ENCODE measurements around the gene STARD3.
A peak's percentile ranks its signal among the peaks of the same experiment; 100 is the strongest.

STARD3 gene

DNA sequence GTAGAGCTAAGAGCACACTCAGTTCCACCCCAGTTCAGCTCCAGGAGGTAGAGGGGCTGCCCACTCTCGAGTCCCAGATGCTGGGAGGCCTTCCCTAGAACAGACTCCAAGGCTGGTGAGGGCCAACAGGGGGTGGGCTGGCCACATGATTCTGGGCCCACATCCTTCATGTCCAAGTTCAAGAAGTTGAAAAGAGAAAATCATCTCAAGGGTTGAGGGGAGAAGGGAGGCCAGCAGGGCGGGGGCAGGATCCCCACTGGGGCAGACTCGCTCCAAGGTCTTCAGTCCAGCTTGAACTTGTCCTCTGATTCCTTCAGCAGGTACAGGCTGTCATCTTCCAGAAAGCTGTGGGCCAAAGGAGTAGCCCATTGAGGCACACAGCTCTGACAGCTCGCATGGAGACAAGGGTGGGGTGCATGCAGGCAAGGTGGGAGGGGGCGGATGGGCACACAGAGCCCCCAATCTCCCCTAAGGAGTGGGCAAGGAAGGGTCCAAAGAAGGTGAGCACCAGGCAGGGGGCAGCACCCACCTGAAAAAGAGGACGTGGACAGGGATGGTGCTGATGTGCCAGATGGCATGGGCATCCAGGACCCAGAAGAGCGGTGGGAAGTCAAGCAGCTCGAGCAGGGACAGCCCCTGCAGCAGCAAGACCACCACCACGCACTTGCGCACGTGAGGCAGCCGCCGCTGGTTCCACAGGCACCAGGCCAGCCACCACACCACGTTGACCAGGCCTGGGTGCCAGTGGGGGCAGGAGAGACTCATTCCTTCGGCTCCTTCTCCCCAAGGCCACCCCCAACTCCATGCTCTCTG, 35.8 kb downstream of the STARD3 start:
- no peak for DNase-seq (ENCODE audit: low spot score)

DNA sequence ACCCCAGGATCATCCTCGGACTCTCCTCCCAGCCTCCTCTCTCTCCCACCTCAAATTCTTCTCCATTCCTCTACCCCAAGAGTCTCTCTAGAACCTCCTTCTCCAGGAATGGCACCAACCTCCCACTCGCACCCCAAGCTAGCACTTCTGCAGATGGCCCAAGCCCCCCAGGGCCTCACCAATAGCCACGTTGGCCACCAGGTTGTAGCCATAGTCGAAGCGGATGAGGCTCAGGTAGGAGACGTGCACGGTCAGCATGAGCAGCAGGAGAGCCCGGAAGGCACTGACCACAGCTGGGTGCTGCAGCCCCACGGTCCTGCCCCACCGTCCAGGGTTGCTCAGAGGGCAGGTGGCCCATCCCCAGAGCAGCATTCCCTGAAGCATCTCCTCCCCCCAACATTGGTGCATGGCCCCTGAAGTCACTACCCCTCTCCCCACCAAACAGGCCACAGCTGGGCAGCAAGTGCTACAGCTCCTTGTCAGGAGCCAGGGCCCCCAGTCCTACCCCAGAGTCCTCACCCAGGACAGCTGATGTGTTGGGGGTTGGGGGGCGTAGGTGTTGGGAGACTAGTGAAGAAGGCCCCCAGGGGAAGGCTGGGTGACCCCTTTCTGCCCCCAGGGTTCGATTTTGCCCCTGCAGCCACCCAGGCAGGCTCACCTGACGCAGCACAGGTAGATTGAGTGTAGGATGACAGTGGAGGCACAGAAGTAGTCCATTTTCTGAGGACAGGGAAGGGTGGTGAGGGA, 36.6 kb downstream of the STARD3 start:
- no peak for DNase-seq (ENCODE audit: low spot score)

DNA sequence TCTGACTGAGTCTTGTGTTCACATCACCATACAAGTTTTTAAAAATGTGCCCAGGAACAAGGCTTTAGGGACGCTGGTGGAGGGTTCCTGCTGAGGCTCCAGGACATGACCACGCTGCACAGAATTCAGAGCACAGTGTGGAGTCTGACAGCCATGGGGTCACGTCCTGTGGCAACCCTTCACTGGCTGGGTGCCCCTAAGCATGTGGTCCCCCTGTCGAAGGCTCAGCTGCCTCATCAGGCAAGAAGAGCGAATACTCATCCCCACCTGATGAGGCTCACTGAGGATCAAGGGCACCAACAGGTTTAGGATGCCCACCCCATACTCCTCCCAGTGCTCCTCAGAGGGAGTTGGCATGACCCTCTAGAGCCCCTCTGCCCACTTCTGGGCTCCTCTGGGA, 37.2 kb downstream of the STARD3 start:
- DNase-seq (ENCODE audit: low spot score): no peak

DNA sequence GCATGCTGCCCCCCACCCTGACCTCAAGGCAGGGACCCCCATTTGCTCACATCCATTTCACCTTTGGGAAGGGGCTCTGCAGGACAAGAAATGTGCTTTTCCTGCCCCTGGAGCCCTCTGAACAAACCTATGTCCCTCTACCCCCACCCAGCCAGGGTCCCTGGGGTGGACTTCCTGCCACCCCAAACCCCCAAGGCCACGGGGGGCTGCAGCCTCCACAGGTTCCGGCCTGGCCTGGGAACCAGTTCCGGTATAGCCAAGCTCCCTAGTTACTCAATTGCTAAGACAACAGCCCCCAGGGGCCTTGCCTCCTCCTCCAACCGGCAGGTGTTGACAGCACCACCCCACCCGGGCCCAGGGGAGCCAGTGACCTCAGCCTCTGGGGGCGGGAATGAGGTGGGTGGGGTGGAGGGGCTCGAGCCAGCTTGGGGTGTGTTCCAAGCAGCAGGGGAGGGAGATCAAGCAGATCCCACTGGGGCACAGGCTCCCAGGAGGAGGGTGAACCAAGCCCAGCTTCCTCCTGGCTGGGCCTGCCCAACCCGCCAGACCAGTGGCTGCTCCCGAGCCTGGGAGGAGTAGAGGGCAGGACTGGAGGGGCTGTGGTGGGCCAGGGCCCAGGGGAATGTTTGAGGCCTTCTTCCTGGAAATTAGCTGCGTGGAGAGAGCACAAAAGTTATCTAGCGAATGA, 37.9 kb downstream of the STARD3 start:
- no peak for DNase-seq (ENCODE audit: low spot score)

DNA sequence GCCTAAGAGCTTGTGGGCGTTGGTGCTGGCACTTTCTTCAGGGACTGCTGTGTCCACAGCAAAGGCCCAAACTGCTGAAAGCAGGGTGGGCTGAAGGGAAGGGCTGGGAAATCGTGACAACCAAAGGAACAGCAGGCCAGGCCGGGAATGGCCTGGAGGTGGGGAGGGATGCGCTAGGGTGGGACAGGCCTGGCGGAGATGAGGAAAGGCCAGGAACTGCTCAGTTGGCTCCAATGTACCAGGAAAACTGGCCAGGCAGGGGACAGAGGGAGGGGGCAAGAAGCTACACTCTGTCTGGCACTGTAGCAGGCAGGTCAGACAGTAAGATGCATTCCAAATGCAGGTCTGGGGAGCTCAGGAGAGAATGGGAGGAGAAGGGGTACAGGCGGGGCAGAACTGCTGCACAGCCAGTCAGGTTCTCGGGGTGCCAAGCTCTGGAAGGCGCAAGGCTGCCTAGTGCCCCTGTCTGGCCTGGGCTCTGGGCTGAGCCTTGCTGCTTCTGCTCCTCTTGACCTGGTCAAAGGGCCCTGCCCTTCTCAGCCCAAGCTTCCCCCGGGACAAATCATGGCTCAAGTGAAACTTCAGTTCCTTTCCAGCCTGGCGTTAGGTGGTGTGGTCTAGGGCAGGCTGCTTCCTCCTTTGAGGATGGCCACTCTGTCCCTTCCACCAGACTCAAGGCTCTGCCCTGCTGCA, 38.6 kb downstream of the STARD3 start:
- DNase-seq (ENCODE audit: low spot score): no peak

DNA sequence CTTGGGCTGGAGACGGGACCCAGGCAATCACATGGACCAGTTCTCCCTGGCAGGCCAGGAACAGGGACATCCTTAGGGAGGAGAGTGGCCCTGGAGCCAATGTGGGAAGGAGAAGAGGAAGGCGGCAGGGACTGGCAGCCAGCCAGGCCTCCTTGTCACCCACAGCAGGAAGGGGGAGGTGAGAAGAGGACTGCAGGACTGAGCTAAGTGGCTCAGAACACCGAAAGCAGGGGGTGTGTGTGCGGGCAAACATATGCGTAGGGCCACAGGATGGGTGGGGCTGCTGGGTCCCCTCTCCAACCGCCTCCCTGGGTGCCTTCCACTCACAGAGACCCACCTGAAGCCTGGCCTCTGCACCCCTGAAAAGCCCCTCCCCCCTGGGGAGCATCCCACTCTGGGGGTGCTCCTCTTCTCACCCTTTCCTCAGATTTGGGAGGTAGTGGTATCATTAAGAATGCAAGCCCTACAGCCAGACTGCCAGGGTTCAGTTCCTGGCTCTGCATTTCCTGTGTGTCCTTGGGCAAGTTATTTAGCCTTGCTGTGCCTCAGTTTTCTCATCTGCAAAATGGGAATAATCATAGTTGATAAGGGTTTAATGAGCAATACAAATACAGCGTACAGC, 39.4 kb downstream of the STARD3 start:
- no peak for DNase-seq (ENCODE audit: low spot score)

DNA sequence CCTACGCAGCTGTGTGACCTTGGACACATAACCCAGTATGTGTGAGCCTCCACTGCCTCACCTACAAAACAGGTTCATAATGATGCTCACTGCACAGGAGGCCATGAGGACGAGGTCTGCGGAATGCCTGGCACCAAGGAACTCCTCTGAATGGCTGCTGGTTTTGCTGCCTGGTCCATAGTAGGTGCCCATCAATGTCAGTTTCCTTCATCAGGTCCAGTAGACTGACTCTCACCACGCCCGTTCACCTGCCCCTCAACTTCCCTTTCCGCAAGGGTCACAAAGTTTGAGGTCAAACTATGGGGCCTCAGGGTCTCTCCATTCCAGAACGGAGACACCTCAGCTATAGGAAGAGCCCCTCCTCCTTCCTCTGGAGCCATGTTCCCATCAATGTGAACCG, 40.1 kb downstream of the STARD3 start:
- no peak for DNase-seq (ENCODE audit: low spot score)

DNA sequence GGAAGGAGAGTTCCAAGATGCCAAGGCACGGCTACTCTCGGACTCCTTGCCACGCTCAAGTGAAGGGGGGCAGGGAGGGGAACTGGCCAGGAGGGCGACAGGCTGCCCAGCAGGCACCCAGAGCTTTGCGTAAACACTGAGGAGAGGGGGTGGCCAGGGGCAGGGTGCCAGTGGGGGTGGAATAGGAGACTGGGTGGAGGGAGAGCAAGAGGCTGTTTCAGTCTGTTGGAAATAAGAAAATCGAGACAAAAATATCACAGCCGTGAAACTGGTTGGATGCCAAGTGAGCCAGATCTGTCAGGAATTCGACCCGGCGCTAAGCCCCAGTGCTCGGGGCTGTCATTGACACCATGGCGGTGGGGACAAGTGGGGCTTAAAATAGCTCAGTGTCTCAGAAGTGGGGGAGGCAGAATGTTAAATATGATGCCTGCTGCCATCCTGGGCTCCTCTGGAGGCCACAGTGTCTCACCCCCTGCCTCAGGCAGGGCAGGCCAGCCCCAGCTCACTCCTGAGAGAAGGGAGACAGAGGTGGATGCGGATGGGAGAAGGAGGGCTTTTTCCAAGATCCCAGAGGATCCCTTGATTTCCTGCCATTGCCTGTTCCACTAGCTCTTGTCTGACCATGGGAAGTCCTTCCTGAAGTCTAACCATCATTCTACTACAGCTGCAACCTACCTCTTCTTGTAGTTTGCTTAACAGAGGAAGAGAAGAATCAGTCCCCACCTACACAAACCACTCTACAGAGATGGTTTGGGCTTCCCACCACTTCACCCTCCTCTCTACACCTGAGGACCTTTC, 40.8 kb downstream of the STARD3 start:
- DNase-seq (ENCODE audit: low spot score): no peak

DNA sequence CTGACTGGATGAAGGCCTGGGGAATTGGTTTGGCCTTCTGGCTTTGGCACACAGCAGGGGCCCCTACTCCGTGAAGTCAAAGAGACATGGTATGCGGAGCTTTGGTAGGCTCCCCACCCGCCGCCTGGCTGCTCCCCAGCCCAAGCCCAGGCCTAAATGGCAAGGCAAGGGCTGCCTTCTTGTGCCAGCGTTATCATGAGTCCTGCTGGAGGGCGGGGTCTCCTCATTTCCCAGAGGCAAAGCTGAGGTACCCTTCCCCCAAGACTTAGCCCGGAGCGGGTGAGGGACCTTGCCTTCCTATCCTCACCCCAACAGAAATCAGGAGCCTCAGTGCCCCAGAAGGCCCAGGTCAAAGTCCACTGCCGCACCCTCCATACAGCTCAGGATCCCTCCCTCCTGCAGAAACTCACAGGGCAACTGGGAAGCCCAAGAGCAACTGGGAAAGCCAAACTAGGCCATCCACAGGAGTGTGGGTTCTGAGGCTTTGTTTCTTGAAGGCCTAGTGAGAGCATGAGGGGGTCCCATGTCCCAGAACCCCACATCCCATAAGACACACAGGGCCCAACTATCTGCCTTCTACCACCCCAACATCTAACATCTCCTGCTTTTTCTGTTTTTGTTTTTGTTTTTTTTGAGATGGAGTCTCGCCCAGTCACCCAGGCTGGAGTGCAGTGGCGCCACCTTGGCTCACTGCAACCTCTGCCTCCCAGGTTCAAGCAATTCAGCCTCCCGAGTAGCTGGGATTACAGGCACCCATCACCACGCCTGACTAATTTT, 41.6 kb downstream of the STARD3 start:
- DNase-seq (ENCODE audit: low spot score): no peak

DNA sequence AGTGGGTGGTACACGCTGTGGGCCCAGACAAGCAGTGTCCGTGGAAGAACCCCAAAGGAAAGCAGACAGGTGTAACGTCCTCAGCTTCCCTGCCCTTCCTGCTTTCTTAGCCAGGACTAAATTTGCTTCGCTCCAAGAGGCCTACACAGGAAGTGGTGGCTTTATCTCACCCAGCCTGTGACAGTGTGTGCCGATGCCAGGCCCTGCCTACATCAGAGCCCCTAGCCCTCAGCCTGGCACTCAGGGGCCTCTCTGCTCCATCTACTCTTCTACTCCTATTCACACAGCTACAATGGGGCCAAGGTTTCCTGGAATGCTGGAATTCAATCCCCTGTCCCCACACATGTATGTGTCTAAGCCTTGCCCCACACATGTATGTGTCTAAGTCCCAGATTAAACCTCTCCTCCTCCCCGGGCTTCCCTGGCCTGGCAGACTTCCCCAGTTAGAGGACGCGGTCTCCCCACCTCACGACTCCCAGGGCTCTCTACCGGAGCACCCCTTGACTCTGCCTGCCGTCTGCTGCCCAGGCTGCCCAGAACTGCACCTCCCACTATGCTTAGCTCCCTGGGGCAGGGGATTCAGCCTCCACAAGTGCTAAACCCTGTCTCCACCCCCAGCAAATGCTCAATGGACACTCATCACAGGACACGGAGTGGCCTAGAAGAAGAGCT, 42.7 kb downstream of the STARD3 start:
- DNase-seq (ENCODE audit: low spot score): no peak

DNA sequence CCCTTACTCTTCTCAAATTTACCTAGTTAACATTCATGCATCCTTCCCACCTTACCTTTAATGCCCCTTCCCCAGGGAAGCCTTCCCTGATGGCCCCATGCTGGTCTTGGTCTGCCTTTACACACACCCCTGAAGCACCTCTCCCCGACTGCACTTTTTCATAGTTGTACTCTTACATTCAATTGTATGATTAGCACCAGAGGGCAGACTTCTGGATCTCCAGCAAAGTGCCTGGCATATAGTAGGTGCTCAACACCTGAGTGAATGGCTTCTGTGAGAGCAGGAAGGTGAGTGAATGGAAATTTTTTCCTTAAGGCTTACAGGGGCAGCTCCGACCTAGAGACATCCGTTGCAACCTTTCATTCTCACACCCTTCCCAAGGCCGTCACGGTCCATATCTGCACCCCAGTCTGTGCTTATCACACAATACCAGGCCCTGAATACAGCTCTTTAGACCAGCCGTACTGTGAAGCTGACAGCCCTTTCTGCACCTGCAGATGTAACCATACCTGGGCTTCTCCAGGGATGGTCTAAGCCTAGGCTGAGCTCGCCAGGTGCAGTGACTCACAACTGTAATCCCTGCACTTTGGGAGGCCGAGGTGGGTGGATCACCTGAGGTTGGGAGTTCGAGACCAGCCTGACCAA, 46.5 kb downstream of the STARD3 start:
- no peak for DNase-seq (ENCODE audit: low spot score)

DNA sequence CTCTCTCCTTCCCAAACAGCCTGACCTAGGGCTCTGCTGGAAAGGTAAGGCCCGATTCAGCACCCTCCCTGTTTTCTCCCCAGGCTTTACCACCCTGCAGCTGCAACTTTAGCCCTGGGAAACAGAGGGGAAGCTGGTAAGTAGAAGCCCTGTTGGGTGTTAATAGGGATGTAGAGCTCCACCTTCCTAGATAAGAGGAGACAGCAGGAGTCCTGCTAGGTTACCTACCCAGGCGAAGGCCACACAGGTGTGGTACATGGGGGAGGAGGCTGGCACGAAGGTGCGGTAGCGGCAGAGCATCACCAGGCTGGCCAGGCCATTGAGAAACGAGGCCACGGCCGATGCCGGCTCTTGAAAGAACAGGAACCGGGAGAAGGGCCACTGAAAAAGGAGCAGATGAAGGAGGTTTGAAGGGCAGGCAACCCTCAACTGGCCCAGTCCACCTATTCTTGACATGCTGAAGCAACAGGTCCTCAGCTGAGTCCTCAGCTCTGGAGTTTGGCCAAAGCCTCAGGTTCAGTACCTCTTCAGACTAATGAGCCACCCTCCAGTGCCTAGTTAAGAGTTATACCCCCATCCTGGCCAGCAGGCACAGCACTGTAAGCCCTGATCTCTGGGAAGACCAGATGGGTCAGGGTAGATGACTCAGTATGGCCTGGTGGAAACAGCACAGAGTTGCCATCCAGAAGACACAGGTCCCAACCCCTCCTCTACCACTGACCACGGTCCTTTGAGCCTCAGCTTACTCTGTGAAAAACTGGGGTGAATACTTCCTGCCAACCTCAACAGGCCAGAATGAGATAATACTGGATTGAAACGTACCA, 47.6 kb downstream of the STARD3 start:
- DNase-seq (ENCODE audit: low spot score): no peak

DNA sequence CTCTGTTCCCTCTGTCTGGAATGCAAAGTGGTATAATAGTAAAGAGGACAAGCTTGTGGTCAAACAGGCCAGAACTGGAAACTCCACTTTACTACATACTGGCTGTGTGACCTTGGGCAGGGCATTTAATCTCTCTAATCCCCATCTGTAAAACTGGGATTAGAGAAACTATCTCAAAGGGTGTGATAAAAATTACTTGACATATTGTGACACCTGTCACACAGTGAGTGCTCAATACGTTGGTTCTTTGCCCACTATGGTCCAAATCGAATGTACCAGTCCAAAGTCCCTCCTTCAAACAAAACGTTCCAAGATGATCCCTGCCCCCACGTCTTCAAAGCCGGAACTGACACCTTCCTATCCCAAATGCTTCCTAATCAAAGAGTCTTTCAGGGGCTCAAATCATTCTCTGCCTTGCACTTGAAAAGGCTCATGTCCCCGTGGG, 50.2 kb downstream of the STARD3 start:
- DNase-seq (ENCODE audit: low spot score): no peak

DNA sequence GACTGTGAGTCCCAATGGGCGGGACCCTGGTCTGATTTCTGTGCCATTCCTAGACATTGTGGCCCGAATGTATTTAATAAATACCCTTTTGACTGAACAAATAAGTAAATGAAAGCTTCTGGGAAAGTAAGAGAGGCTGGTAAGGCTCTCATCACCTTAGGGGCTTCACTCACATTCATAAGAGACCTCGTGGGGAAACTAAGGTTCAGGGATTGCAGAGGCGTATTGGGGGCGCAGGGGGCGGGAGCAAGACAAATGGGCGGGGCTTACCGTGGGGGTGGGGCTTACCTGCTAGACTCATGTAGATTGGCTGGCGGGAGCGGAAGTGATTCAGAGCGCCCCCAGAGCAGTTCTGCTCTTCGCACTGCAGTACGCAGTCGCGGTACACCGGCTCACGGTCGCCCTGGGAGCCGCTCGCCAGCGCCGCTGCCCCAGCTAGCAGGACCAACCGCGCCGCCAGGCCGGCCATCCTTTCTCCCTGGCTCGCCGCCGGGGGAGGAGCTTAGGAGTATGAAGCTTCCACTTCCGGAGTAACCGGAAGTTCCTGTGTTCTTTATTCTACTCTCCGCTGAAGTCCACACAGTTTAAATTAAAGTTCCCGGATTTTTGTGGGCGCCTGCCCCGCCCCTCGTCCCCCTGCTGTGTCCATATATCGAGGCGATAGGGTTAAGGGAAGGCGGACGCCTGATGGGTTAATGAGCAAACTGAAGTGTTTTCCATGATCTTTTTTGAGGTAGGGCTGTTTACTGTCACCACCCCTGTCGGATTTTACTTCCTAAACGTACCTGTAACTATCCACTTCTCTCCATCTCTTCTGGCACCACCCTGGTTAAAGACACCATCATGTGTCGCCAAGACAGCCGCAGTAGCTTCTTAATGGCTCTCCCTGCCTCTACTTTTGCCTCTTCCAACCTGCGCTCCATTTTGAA, 50.9 kb downstream of the STARD3 start, which contains the start of gene PGAP3:
TSS of gene PGAP3 (minus strand) at position 512 of the 929 bp plus-strand sequence. CDS start at position 469, 43 bp downstream.
- peak; percentile 93 for DNase-seq (ENCODE audit: low spot score)

DNA sequence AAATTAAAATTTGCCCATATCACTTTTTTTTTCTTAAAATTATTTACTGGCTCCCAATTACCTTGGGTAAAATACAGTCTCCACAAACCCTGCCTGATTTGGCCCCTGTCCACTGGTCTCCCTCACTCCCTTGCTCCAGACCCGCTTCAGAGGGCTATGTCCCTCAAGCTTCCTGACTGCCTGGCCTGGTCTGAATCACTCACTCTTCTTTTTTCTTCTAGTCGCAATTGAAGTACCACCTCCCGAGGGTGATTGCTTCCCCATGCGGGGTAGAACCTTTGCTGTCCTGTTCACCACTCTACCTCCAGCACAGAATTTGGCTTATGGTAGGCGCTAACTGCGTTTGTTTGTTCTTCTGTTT, 51.5 kb downstream of the STARD3 start:
- DNase-seq (ENCODE audit: low spot score): no peak

DNA sequence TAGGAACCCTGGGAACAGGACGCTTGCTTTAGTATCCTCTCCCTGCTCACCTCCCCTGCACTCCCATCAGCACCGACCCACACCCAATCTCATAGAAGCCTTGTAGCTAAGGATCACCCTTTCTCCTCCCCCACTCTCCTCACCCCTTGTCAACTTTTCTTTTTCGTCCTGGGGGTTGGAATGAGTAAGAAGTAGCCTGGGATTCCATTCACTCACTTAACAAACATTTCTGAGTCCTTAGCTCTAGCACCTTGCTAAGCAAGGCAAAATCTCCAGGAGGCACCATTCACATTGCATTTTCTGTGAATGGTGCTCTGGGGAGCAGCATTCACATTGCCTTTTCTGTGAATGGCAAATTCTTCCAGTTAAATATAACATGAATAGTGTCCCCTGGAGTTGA, 52.0 kb downstream of the STARD3 start:
- no peak for DNase-seq (ENCODE audit: low spot score)

DNA sequence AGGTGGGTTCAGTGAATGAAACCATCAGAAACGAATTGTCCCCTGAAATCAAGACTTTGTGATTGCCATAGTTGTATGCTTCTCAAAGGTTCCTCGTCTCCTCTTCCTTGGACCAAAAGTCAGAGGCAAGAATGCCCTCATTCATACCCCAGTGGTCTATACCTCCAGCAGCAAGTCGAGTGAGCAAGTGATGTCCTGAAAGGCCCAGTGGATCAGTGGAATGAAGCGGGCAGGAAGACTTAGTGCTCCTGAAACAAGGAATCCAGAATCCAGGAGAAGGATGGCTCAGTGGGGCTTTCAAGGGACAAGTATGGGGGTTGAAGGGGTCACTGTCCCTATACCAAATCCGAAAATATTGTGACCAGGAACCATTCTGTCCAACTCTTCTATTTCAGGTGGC, 57.6 kb downstream of the STARD3 start:
- DNase-seq (ENCODE audit: low spot score): no peak
